ENCODE results near the gene HEXD.

DNA sequence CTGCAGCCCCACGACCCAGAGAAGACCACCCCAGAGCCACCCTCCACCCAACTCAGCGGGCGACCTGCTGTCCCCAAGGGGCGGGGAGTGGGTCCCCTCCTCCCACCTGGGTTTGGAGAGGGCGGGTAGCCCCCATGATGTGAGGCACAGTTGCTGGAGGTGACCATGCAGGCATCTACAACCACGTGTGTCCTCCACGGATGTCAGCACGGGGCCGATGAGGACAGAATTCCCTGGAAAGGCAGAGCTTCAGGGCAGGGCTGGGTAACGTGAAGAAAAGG, 39.5 kb upstream of the HEXD start:
- no peak for TF ChIP-seq CTCF (IDR thresholded peaks at IDR 0.05)
- TF ChIP-seq POLR2A (IDR thresholded peaks at IDR 0.05), result no peak

All from esophagus squamous epithelium (tissue), 4 donors.